Naive B cell (primary cell): Measurements from ENCODE around the gene IQCK. TPM values are rescaled to one million over a fixed set of nuclear protein-coding genes. Genes with fewer than 3 reads are reported as not detected.

Experiments
- ATAC-seq, 2 donors: fragments of 150-1000 bp; cut with Tn5 transposase; 2 replicates each; pipeline ENCODE4 v1.10.0; 2021; ENCODE audit warnings: low read depth in 2 of 2, mild to moderate bottlenecking in 2 of 2, moderate library complexity in 2 of 2
- DNase-seq: peaks from one replicate; pipeline ENCODE4 v3.0.0; 2022
- H3K27ac Mint-ChIP-seq, 6 donors: one replicate each; pipeline ENCODE4 v1.8.0; 2020 to 2022; ENCODE audit warnings: mild to moderate bottlenecking in 6 of 6, mixed read lengths in 6 of 6, moderate library complexity in 5 of 6, inconsistent platforms in 2 of 6
- H3K27me3 Mint-ChIP-seq, 3 donors: one replicate each; pipeline ENCODE4 v1.8.0; 2021 to 2022; ENCODE audit warnings: mixed read lengths in 3 of 3, mild to moderate bottlenecking in 1 of 3
- H3K36me3 Mint-ChIP-seq, 2 donors: one replicate each; pipeline ENCODE4 v1.8.0; 2020 to 2022; ENCODE audit warnings: mixed read lengths in 2 of 2, inconsistent platforms in 1 of 2, mild to moderate bottlenecking in 1 of 2
- H3K4me1 Mint-ChIP-seq, 3 donors: one replicate each; pipeline ENCODE4 v1.8.0; 2020 to 2022; ENCODE audit warnings: mixed read lengths in 3 of 3, inconsistent platforms in 1 of 3, mild to moderate bottlenecking in 1 of 3, moderate library complexity in 1 of 3
- H3K4me3 Mint-ChIP-seq, 8 donors: one replicate each; pipeline ENCODE4 v1.8.0; 2020 to 2022; ENCODE audit warnings: mild to moderate bottlenecking in 8 of 8, mixed read lengths in 8 of 8, moderate library complexity in 8 of 8, inconsistent platforms in 2 of 8
- H3K9me3 Mint-ChIP-seq, 7 donors: one replicate each; pipeline ENCODE4 v1.8.0; 2020 to 2022; ENCODE audit warnings: mixed read lengths in 7 of 7, mild to moderate bottlenecking in 5 of 7, inconsistent platforms in 2 of 7, moderate library complexity in 1 of 7
- polyA plus RNA-seq, 6 donors: library from polyadenylated mRNA; unstranded; fragments of 300-500 nt; fragmentation: Illumina TruSeq; gene quantifications; one replicate each; pipeline ENCODE4 v1.2.3, GENCODE V29; 2021; ENCODE audit warnings: low read depth in 6 of 6

Gene IQCK
- polyA plus RNA-seq, 6 donors from 2014 or later = 1.1 to 3.7 (median 1.9) TPM; not detected in 1

GRCh38 chr16:19881783-19882182, 163.7 kb downstream of the IQCK start:
- H3K36me3 Mint-ChIP-seq = no peaks in the 10 kb centered on the region
- peak overlapping the region in 1 of 8 donors; percentile 11 for H3K4me3 Mint-ChIP-seq
- H3K4me1 Mint-ChIP-seq = peaks cover 20 to 33% (median 25%) of the 10 kb centered on the region in 3 donors
- peaks cover 41 to 78% (median 75%) of the 10 kb centered on the region in 3 donors for H3K27me3 Mint-ChIP-seq
- no peak overlapping the region for H3K27ac Mint-ChIP-seq
- H3K9me3 Mint-ChIP-seq = peaks cover 0 to 1% (median 0%) of the 10 kb centered on the region in 7 donors
- DNase-seq = no peak
- no peak for ATAC-seq

DNA sequence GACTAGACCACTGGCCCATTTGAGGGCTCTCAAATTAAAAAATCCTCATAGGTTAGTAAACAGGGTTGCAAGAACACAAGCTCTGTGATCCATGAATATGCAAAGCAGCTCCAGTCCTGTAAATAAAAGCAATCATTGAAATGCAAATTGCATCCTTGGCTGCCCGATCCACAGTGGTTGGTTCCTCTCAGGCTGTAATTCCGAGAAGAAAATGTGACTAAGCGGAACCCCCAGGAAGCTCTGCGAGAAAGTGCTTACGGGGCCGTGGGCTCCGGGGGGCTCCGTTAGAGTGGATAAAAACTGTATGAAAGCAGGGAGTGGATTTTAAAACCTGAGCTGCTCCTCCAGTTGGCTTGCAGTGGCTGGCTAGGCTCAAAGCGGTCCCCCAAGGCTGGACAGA, 164.1 kb downstream of the IQCK start:
- DNase-seq = no peak
- Mint-ChIP-seq H3K9me3 (peaks cover 0 to under 1% (median 0%) of the 10 kb centered on the region in 7 donors), H3K27me3 (peaks cover 39 to 74% (median 72%) of the 10 kb centered on the region in 3 donors), H3K36me3 (no peaks in the 10 kb centered on the region), H3K4me1 (peaks cover 20 to 33% (median 25%) of the 10 kb centered on the region in 3 donors), H3K4me3 (peak overlapping the region in 1 of 8 donors; percentile 61), H3K27ac (no peak overlapping the region)
- no peak for ATAC-seq

DNA sequence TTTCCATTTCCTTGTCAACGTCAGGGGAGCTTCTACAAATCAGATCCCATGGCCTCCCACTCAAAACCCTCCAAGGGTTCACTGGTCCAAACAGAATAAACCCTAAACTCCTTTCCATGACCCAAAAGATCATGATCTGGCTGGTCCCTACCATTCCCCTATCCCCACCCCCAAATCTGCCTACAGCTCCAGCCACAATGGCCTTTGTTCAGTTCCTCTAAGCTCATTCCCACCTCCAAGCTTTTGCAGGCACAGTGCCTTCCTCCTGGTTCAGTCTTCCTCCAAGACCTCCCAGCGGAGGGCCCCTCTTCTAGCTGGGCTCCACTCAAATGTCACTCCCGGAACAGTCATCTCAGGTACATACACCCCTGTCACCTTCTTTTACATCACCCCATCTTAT, 164.6 kb downstream of the IQCK start:
- Mint-ChIP-seq H3K36me3 (no peaks in the 10 kb centered on the region), H3K4me1 (peaks cover 20 to 33% (median 25%) of the 10 kb centered on the region in 3 donors), H3K27me3 (peaks cover 35 to 70% (median 68%) of the 10 kb centered on the region in 3 donors), H3K9me3 (no peaks in the 10 kb centered on the region), H3K27ac (no peak overlapping the region), H3K4me3 (peak overlapping the region in 6 of 8 donors; percentile 10 to 68 (median 40))
- no peak for ATAC-seq
- no peak for DNase-seq

GRCh38 chr16:19883296-19883965, 165.4 kb downstream of the IQCK start:
- Mint-ChIP-seq H3K27ac (peak overlapping the region in 1 of 6 donors; percentile 91), H3K27me3 (peaks cover 34 to 68% (median 65%) of the 10 kb centered on the region in 3 donors), H3K9me3 (no peaks in the 10 kb centered on the region), H3K36me3 (no peaks in the 10 kb centered on the region), H3K4me3 (peak overlapping the region in 7 of 8 donors; percentile 30 to 84 (median 61)), H3K4me1 (peaks cover 20 to 33% (median 25%) of the 10 kb centered on the region in 3 donors)
- ATAC-seq (no peak), DNase-seq (no peak)

DNA sequence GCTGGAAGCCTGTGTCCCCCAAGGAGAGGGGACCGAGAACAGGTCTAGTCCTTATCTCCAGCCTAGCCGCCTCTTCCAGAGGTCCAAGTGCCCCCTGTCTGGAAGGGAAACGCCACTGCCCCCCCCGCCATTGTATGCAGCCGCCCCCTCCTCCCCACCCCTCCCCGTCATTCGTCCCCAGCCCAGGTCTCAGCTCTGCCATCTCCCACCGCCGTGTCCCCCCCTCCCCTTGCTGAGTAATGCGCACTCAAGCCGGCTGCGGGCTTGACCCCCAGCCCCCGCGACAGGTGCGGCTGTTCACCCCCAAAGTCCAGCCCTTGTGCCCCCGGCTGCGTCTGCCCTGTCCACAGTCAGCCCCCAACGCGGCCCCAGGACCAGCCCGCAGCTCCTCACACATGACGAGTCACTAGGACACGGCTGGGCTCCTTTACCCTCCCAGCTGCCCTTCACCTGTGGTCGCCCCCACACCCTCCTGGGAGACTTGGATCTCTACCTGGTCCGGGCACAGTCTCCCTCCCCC, 166.0 kb downstream of the IQCK start:
- ATAC-seq = no peak
- H3K36me3 Mint-ChIP-seq = no peaks in the 10 kb centered on the region
- H3K9me3 Mint-ChIP-seq = no peaks in the 10 kb centered on the region
- H3K4me1 Mint-ChIP-seq = peaks cover 20 to 33% (median 25%) of the 10 kb centered on the region in 3 donors
- peaks cover 36 to 62% (median 62%) of the 10 kb centered on the region in 3 donors for H3K27me3 Mint-ChIP-seq
- no peak for DNase-seq
- peak overlapping the region; percentile 56 to 87 (median 69) for H3K4me3 Mint-ChIP-seq
- no peak overlapping the region for H3K27ac Mint-ChIP-seq

GRCh38 chr16:19884611-19885450, 166.8 kb downstream of the IQCK start, which contains the start of gene GPRC5B:
TSS of gene GPRC5B (minus strand) at chr16:19884848. CDS start at chr16:19872845, 12,003 bp downstream.
- Mint-ChIP-seq H3K4me3 (peak within 1 kb of the TSS; percentile 61 to 91 (median 86)), H3K27me3 (peaks cover 38 to 56% (median 55%) of the 10 kb centered on the region in 3 donors), H3K9me3 (no peaks in the 10 kb centered on the region), H3K36me3 (no peaks in the 10 kb centered on the region), H3K4me1 (peaks cover 20 to 33% (median 25%) of the 10 kb centered on the region in 3 donors), H3K27ac (peak within 1 kb of the TSS in 4 of 6 donors; percentile 53 to 76 (median 64))
- DNase-seq (peak; percentile 36), ATAC-seq (peak; percentile 62 to 68)

- Mint-ChIP-seq H3K9me3 (no peaks in the 10 kb centered on the region), H3K4me3 (peak overlapping the region; percentile 48 to 91 (median 86)), H3K27ac (peak overlapping the region in 4 of 6 donors; percentile 0 to 66 (median 41)), H3K27me3 (peaks cover 38 to 56% (median 54%) of the 10 kb centered on the region in 3 donors), H3K4me1 (peaks cover 20 to 33% (median 25%) of the 10 kb centered on the region in 3 donors), H3K36me3 (no peaks in the 10 kb centered on the region)
- DNase-seq (no peak), ATAC-seq (no peak)
Observed at GRCh38 chr16:19885451-19886072, 167.5 kb downstream of the IQCK start.

DNA sequence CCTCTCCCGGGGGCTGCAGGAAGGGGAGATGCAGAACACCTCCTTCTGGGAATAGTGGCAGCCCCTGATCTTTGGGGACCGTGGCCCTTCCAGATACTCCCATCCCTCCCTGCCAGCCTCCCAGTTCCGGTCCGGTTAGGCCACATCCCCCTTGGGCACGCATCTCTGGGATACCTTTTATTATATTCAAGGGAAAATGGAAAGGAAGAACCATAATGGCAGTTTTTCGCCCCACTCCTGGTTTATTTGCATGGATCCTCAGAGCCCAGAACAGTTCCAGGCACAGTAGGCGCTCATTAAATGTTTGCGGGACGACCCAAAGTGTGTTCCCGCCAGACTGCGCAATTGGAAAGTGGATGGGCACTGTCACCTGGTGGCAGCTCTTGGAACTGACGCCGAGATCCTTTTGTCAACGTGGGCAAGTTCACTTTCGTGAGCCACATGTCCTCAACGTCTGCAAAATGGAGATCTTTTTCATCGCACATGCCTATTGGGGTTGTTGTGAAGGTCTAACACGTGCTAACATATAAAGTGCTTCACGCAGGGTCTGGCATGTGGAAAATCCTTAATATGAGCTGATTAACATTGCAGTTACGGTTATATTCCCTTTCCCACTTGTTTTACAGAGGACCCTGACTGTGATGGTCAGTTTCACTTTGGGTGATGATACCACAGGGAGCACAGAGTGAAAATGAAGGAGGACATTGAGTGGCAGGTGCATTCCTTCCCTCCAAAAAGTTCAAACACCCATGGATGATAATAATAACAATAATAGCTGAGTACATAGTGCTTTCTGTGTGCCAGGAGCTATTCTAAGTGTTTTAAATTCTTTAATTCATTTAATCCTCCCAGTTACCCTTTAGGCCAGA, 168.2 kb downstream of the IQCK start:
- ATAC-seq (peak; percentile 45 to 55), DNase-seq (peak; percentile 56)
- Mint-ChIP-seq H3K27ac (peak overlapping the region in 3 of 6 donors; percentile 0 to 50 (median 29)), H3K36me3 (peaks cover 0 to 4% of the 10 kb centered on the region in 2 donors), H3K4me1 (peaks cover 20 to 33% (median 25%) of the 10 kb centered on the region in 3 donors), H3K9me3 (peaks cover 0 to 5% (median 2%) of the 10 kb centered on the region in 7 donors), H3K4me3 (peak overlapping the region; percentile 48 to 91 (median 86)), H3K27me3 (peaks cover 36 to 54% (median 49%) of the 10 kb centered on the region in 3 donors)

DNA sequence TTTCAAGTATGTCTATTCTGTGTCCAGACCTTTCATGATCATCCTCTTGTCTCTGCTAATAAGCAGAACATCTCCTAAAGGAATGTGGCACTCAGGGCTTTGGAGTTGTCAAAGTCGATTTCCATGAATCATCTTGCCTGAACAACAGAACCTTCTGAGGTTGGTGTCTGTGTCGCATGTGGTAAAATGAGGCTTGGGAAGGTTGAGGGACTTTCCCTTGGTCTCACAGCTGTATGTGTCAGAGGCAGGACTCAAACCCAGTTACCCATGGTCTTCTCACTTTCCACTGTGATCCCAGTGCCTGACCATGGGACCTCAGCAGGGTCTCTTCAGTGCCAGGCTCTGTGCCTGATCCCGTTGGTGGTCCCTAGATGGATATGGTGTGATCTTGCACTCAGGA, 170.8 kb downstream of the IQCK start:
- DNase-seq (no peak), ATAC-seq (no peak)
- Mint-ChIP-seq H3K27me3 (peaks cover 25 to 33% (median 31%) of the 10 kb centered on the region in 3 donors), H3K9me3 (peaks cover 0 to 5% (median 2%) of the 10 kb centered on the region in 7 donors), H3K4me3 (no peak overlapping the region), H3K27ac (peak overlapping the region in 1 of 6 donors; percentile 21), H3K4me1 (peaks cover 18 to 25% (median 20%) of the 10 kb centered on the region in 3 donors), H3K36me3 (peaks cover 0 to 4% of the 10 kb centered on the region in 2 donors)

DNA sequence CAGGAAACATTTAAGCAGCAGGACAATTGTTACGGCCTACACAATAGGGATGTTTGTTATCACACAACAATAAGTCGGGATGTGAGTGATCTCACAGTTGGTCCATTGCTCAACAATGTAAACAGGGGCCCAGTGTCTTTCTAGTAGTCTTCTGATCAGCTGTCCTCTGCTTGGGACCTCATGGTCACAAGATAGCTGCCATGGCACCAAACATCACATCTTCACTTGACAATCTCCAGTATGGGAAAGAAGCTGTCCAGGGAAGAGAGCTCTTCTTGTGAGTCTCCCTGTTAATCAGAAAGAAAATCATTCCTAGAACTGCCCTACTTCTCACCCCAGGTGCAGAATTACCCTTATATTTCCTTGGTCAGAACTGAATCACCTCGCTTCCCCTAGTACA, 172.8 kb downstream of the IQCK start:
- no peak overlapping the region for H3K27ac Mint-ChIP-seq
- ATAC-seq (no peak), DNase-seq (no peak)
- peaks cover 4 to 7% (median 7%) of the 10 kb centered on the region in 3 donors for H3K4me1 Mint-ChIP-seq
- peaks cover 0 to 4% of the 10 kb centered on the region in 2 donors for H3K36me3 Mint-ChIP-seq
- H3K9me3 Mint-ChIP-seq = peaks cover 0 to 5% (median 2%) of the 10 kb centered on the region in 7 donors
- H3K27me3 Mint-ChIP-seq = peaks cover 11 to 28% (median 24%) of the 10 kb centered on the region in 3 donors
- H3K4me3 Mint-ChIP-seq = no peak overlapping the region

DNA sequence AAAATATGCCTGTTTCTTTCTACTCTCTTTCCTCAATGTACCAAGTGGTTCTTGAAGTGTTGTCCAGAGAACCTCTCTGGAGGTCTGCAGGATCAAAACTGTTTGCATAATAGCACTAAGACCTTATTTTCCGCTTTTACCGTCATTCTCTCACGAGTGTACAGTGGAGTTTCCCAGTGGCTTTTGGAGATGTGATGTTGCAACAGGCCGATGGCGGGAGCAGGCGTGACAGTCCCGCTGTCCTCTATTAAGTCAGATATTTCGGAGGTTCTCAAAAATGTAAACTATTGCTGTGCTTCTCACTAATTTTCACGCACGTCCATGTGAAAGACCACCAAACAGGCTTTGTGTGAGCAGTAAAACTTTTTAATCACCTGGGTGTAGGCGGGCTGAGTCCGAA, 174.8 kb downstream of the IQCK start:
- ATAC-seq = no peak
- Mint-ChIP-seq H3K9me3 (peaks cover 0 to 5% (median 2%) of the 10 kb centered on the region in 7 donors), H3K27ac (peak overlapping the region in 1 of 6 donors; percentile 70), H3K27me3 (peaks cover 16 to 23% (median 22%) of the 10 kb centered on the region in 3 donors), H3K36me3 (peaks cover 0 to 4% of the 10 kb centered on the region in 2 donors), H3K4me1 (no peaks in the 10 kb centered on the region), H3K4me3 (no peak overlapping the region)
- DNase-seq = no peak

GRCh38 chr16:19894586-19894985, 176.5 kb downstream of the IQCK start:
- ATAC-seq (no peak), DNase-seq (no peak)
- Mint-ChIP-seq H3K9me3 (peaks cover 0 to 5% (median 2%) of the 10 kb centered on the region in 7 donors), H3K36me3 (peaks cover 0 to 4% of the 10 kb centered on the region in 2 donors), H3K4me1 (peaks cover 0 to 5% (median 5%) of the 10 kb centered on the region in 3 donors), H3K27ac (no peak overlapping the region), H3K4me3 (no peak overlapping the region), H3K27me3 (peaks cover 23 to 37% (median 30%) of the 10 kb centered on the region in 3 donors)
